AG04450 (cell line): ENCODE results near the gene MAP2K3. TPM values are rescaled to one million over a fixed set of nuclear protein-coding genes. Genes with fewer than 3 reads are reported as not detected.

Experiments
- CTCF ChIA-PET: fragments of 300-600, 350-600 bp; formaldehyde crosslinking; extraction: SDS; loops from one replicate; lab custom pipeline; 2022; ENCODE audit warnings: antibody characterized with exemption, inconsistent platforms; lab: Charles Lee
- POLR2A ChIA-PET: fragments of 350-600 bp; formaldehyde crosslinking; extraction: SDS; loops from one replicate; lab custom pipeline; 2021; ENCODE audit warnings: antibody characterized with exemption, inconsistent platforms; lab: Yijun Ruan, JAX
- DNase-seq: peaks from one replicate; pipeline ENCODE4 v3.0.0-alpha.2; 2011; ENCODE audit warnings: low read depth, low spot score
- H3K27ac ChIP-seq: one replicate; pipeline ENCODE4 v1.5.1; 2012; ENCODE audit warnings: low read depth, low read length, control low read depth
- H3K27me3 ChIP-seq: one replicate; pipeline ENCODE4 v1.6.0; 2012; ENCODE audit warnings: low read length; ENCODE audit not compliant: control insufficient read depth, insufficient read depth
- H3K4me3 ChIP-seq: 2 replicates; pipeline ENCODE4 v1.5.1; 2011; ENCODE audit warnings: mild to moderate bottlenecking, low read depth, low read length, control low read depth
- H3K9me3 ChIP-seq: 2 replicates; pipeline ENCODE4 v1.5.1; 2012; ENCODE audit warnings: low read length; ENCODE audit not compliant: control insufficient read depth, insufficient read depth
- polyA plus RNA-seq: library from polyadenylated mRNA; depleted of rRNA; stranded (reverse); fragments of >200 nt; gene quantifications from 2 replicates; pipeline ENCODE4 v1.2.3, GENCODE V29; 2011
- TF ChIP-seq, protein P1 (sequence below): IDR thresholded peaks from 2 replicates; pipeline ENCODE4 v1.5.1; 2011; ENCODE audit warnings: low read depth, low read length, control low read depth, inconsistent platforms

Gene MAP2K3
- polyA plus RNA-seq, 1 experiment = 13.7 TPM

DNA sequence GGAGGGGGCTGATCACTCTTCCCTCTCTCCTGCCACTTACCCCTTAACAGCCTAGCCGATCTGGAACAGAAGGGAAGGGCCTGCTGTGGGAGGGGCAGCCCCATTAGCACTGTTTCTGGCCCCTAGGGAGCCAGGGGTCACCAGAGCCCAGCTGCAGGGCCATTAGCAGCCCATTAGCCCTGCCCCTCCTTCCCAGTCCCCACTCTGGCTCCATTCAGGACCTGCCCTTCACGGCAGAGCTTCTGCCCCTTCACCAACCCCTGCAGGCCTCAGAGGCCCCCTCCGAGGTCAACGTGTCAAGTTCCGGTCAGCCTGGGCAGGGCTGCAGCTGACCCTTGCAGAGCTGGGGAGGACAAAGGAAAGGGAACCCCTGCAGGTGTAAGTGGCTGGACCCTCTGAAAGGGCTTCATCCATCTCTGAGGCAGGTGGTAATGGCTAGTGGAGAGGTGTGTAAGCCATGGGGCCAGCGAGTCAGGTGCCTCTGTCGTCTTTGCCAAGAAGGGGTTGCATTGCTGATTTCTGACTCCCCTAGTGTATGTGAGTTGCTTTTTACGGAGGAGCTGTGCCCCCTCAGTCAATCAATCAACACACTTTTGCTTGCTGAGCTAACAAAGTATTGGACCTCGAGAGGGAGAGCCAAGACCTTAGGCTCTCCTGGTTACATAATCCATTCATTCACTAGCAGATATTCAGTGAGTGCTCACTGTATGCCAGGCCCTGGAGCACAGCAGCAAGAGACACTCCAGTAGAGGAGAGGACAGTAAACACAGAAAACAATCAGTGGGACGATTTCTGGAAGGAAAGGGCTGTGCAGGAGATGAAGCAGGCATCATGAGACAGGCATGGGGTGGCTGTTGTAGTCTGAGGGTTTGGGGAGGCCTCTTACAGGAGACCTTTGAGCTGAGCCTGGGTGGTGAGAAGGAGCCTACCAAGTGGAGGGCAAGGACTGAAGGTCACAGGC lies 73.5 kb downstream of the MAP2K3 start:
- H3K9me3 ChIP-seq = no peaks in the 10 kb centered on the region
- DNase-seq = no peak
- no peak overlapping the region for H3K4me3 ChIP-seq
- no peak overlapping the region for H3K27ac ChIP-seq
- TF ChIP-seq, protein P1, sequence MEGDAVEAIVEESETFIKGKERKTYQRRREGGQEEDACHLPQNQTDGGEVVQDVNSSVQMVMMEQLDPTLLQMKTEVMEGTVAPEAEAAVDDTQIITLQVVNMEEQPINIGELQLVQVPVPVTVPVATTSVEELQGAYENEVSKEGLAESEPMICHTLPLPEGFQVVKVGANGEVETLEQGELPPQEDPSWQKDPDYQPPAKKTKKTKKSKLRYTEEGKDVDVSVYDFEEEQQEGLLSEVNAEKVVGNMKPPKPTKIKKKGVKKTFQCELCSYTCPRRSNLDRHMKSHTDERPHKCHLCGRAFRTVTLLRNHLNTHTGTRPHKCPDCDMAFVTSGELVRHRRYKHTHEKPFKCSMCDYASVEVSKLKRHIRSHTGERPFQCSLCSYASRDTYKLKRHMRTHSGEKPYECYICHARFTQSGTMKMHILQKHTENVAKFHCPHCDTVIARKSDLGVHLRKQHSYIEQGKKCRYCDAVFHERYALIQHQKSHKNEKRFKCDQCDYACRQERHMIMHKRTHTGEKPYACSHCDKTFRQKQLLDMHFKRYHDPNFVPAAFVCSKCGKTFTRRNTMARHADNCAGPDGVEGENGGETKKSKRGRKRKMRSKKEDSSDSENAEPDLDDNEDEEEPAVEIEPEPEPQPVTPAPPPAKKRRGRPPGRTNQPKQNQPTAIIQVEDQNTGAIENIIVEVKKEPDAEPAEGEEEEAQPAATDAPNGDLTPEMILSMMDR = no peak
- H3K27me3 ChIP-seq = peaks cover 39% of the 10 kb centered on the region
- CTCF ChIA-PET = no interaction called here
- POLR2A ChIA-PET = no interaction called here

DNA sequence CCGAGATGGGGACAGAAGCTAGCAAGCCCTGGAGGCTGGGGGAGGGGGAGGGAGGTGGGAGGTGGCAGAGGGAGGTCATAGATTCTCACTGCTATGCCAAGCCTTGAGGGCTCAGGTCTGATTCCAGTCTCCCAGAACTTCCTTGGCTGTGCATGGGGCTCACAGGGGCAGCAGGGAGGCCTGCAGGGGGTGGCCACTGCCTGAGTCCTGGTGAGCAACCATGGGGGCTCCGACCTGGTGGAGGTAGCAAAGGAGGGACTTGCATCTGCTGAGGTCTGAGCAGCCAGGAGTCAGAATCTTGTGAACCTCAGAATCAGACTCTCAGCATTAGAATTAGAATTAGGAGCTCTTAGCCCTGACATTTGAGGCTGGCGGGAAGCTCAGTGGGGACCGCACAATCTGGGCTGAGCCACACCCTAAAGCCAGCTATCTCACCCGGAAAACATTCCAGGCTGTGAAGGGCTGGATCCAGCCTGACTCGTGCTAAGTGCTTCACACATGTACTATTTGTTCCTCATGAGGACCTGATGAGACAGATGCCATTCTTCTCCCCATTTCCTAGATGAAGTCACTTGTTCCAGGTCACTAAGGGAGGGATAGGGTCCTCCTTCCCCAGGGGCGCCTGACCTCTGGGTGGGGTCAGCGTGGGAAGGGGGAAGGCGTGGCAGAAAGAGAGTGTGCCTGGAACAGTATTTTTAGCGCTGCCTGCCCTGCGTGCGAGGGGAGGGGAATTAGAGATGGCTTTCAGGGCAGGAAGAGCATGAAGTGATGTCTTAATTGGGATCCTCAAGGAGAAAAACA lies 74.4 kb downstream of the MAP2K3 start:
- H3K27ac ChIP-seq = no peak overlapping the region
- ChIA-PET POLR2A (no interaction called here), CTCF (no interaction called here)
- no peak overlapping the region for H3K4me3 ChIP-seq
- TF ChIP-seq, protein P1 = no peak
- no peaks in the 10 kb centered on the region for H3K9me3 ChIP-seq
- no peak for DNase-seq
- H3K27me3 ChIP-seq = peaks cover 39% of the 10 kb centered on the region

DNA sequence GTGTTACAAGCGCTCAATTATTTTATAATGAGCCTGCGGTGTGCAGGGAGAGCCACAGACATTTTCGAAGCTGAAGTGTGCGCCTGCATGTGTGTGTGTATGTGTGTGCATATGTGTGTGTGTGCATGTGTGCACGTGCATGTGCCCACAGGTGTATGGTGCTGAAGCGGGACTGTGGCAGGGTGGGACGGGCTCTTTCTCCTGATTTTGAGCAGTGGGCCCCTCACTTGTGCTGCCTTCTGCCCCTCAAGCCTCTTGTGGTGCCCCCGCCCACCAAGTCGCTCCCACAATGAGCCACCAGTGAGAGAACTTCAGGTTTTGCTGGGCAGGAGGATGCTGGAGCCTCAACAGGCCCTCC lies 75.0 kb downstream of the MAP2K3 start:
- CTCF ChIA-PET = no interaction called here

DNA sequence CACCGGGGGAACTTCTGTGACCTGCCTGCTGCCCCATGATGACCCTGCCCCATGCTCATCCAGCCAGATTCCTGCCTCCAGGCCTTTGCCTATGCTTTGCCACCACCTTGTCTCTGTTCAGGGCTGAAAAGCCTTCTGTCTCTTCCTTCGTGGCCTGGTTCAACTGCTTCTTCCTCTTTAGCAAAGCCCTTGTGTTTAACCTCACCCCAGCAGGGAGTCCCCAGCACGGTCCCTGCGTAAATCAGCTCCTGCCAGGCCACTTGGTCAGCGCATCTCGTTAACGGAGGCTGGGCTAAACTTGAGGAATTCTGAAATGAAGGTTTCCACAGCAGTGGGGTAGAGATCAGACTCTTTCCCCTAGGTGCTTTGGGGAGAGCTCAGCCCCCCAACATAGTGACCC lies 75.5 kb downstream of the MAP2K3 start:
- TF ChIP-seq, protein P1 = no peak

More for the DNA sequence above, 75.0 kb downstream of the MAP2K3 start:
- POLR2A ChIA-PET = no interaction called here
- Histone ChIP-seq H3K4me3 (no peak overlapping the region), H3K27ac (no peak overlapping the region), H3K27me3 (peaks cover 39% of the 10 kb centered on the region), H3K9me3 (no peaks in the 10 kb centered on the region)
- TF ChIP-seq, protein P1 = no peak
- no peak for DNase-seq

More for the DNA sequence above, 75.5 kb downstream of the MAP2K3 start:
- Histone ChIP-seq H3K4me3 (no peak overlapping the region), H3K27me3 (peaks cover 37% of the 10 kb centered on the region), H3K27ac (no peak overlapping the region), H3K9me3 (no peaks in the 10 kb centered on the region)
- CTCF ChIA-PET = no interaction called here
- POLR2A ChIA-PET = no interaction called here
- no peak for DNase-seq
